Parathyroid adenoma (tissue), 2 donors: Measurements from ENCODE around the gene PATE2.

Source experiments
- H2AFZ ChIP-seq: fragments of 300-600 bp; sonication (generic); one replicate; pipeline ENCODE4 v1.7.0; 2017; ENCODE audit warnings: antibody characterized with exemption, mild to moderate bottlenecking
- H3K27ac ChIP-seq: fragments of 300-600 bp; sonication (generic); one replicate; pipeline ENCODE4 v1.7.0; 2017
- H3K27me3 ChIP-seq: fragments of 300-600 bp; sonication (generic); one replicate; pipeline ENCODE4 v1.7.0; 2017; ENCODE audit warnings: low read length; ENCODE audit not compliant: control insufficient read depth, insufficient read depth
- H3K36me3 ChIP-seq: fragments of 300-600 bp; sonication (generic); one replicate; pipeline ENCODE4 v1.7.0; 2017; ENCODE audit warnings: low read length; ENCODE audit not compliant: control insufficient read depth, insufficient read depth
- H3K4me1 ChIP-seq: fragments of 300-600 bp; sonication (generic); one replicate; pipeline ENCODE4 v1.7.0; 2017; ENCODE audit warnings: control low read depth
- H3K4me2 ChIP-seq: fragments of 300-600 bp; sonication (generic); one replicate; pipeline ENCODE4 v1.7.0; 2017; ENCODE audit warnings: low read length
- H3K4me3 ChIP-seq: fragments of 300-600 bp; sonication (generic); one replicate; pipeline ENCODE4 v1.7.0; 2017; ENCODE audit warnings: low read depth, low read length
- H3K79me2 ChIP-seq: fragments of 300-600 bp; sonication (generic); one replicate; pipeline ENCODE4 v1.7.0; 2017; ENCODE audit warnings: control low read depth
- H3K9ac ChIP-seq: fragments of 300-600 bp; sonication (generic); one replicate; pipeline ENCODE4 v1.7.0; 2017; ENCODE audit warnings: mild to moderate bottlenecking
- H3K9me3 ChIP-seq: fragments of 300-600 bp; sonication (generic); one replicate; pipeline ENCODE4 v1.7.0; 2017; ENCODE audit warnings: low read length; ENCODE audit not compliant: control insufficient read depth
- CTCF ChIP-seq: fragments of 300-600 bp; sonication (generic); IDR thresholded peaks from one replicate; pipeline ENCODE4 v1.7.0; 2017; ENCODE audit warnings: antibody characterized with exemption, mild to moderate bottlenecking
- donor health status: primary hyperparathyroidism.

The PATE2 gene

GRCh38 chr11:125773516-125773915 lies 5.1 kb downstream of the PATE2 start:
- H3K4me3 ChIP-seq = no peak overlapping the region
- H3K4me1 ChIP-seq = no peaks in the 10 kb centered on the region
- no peaks in the 10 kb centered on the region for H3K79me2 ChIP-seq
- no peaks in the 10 kb centered on the region for H3K9me3 ChIP-seq
- TF ChIP-seq CTCF = no peak
- H3K9ac ChIP-seq = no peak overlapping the region
- H3K4me2 ChIP-seq = no peak overlapping the region
- H3K27me3 ChIP-seq = no peaks in the 10 kb centered on the region
- H3K36me3 ChIP-seq = no peaks in the 10 kb centered on the region
- no peak overlapping the region for H2AFZ ChIP-seq
- H3K27ac ChIP-seq = no peak overlapping the region

DNA sequence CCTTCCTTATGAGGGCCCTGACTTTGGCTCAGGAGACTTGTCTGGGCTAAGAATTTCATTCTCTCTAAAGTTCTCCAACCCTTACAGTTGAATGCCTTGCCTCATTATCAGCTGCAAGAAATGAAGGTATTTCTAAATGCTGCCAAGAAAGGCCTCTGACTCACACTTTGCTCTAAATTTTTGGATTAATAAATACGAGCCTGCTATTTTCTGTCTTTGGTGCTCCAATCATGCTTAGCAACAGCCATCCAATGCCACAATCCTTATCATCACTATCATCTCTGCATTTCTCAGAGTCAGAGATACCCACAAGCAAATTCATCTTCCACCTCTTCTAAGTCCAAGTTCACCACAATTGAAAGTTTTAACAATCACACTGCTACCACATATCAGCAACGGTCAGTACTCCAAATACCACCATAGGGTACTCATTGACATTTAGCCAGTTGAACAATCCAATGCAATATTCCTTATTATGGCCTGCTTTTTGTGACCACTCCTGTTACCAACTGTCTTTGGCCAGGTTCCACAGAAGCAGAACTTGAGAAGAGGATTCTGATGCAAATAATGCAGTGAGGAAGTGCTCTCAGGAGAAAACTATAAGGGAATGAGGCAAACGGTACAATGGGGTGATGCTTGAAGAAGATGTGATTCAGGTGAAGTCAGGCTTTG lies 5.7 kb downstream of the PATE2 start:
- Histone ChIP-seq H3K9me3 (no peaks in the 10 kb centered on the region), H3K27me3 (no peaks in the 10 kb centered on the region), H3K4me3 (no peak overlapping the region), H3K27ac (no peak overlapping the region), H3K79me2 (no peaks in the 10 kb centered on the region), H3K36me3 (no peaks in the 10 kb centered on the region), H2AFZ (no peak overlapping the region), H3K4me2 (no peak overlapping the region), H3K9ac (no peak overlapping the region), H3K4me1 (no peaks in the 10 kb centered on the region)
- no peak for TF ChIP-seq CTCF

DNA sequence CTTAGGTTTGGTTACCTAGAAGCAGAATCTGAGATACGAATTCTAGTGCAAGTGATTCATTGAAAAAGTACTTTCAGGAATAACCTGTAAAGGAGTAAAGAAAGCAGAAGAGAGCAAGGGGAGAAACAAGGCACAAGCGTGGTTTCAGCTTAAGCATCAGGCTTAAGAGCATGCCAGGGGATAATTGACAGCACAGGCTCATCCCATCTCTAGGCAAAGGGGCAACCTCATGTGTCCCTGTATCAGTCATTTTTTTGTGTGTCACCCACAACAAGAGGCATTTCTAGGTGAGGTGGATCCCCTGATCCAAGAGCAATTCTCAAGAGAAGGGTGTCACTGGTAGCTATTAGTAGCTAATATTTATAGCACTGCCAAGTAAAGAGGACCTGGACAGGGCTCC lies 8.0 kb downstream of the PATE2 start:
- Histone ChIP-seq H3K9me3 (no peaks in the 10 kb centered on the region), H3K27me3 (no peaks in the 10 kb centered on the region), H3K79me2 (no peaks in the 10 kb centered on the region), H3K36me3 (no peaks in the 10 kb centered on the region), H3K4me3 (no peak overlapping the region), H3K4me1 (no peaks in the 10 kb centered on the region), H3K9ac (no peak overlapping the region), H3K27ac (no peak overlapping the region), H3K4me2 (no peak overlapping the region), H2AFZ (no peak overlapping the region)
- TF ChIP-seq CTCF = no peak

GRCh38 chr11:125768336-125769046 lies 10.1 kb downstream of the PATE2 start:
- Histone ChIP-seq H3K79me2 (no peaks in the 10 kb centered on the region), H3K4me2 (no peak overlapping the region)

More at GRCh38 chr11:125768336-125769046, 10.1 kb downstream of the PATE2 start:
- no peak overlapping the region for H2AFZ ChIP-seq
- H3K27me3 ChIP-seq = no peaks in the 10 kb centered on the region
- no peak overlapping the region for H3K27ac ChIP-seq
- no peaks in the 10 kb centered on the region for H3K9me3 ChIP-seq
- TF ChIP-seq CTCF = no peak
- H3K36me3 ChIP-seq = no peaks in the 10 kb centered on the region
- H3K9ac ChIP-seq = no peak overlapping the region
- no peaks in the 10 kb centered on the region for H3K4me1 ChIP-seq
- H3K4me3 ChIP-seq = no peak overlapping the region
